Ishikawa (cell line): ENCODE measurements around the gene KHDRBS2.

Experiments
- CEBPB ChIP-seq: IDR thresholded peaks from 2 replicates; pipeline ENCODE4 v1.6.1; 2012
- CREB1 ChIP-seq: IDR thresholded peaks from 2 replicates; pipeline ENCODE4 v1.6.1; 2012; ENCODE audit warnings: low read depth
- FOXM1 ChIP-seq: IDR thresholded peaks from 2 replicates; pipeline ENCODE4 v1.6.1; 2012; ENCODE audit warnings: low read depth, borderline replicate concordance
- RAD21 ChIP-seq: IDR thresholded peaks from 2 replicates; pipeline ENCODE4 v1.6.1; 2012; ENCODE audit warnings: low read depth
- REST ChIP-seq: IDR thresholded peaks from 2 replicates; pipeline ENCODE4 v1.6.1; 2012; ENCODE audit warnings: low read depth, mild to moderate bottlenecking
- TAF1 ChIP-seq: IDR thresholded peaks from 2 replicates; pipeline ENCODE4 v1.6.1; 2012; ENCODE audit warnings: low read depth, mild to moderate bottlenecking
- YY1 ChIP-seq: IDR thresholded peaks from 2 replicates; pipeline ENCODE4 v1.6.1; 2012; ENCODE audit warnings: low read depth

GRCh38 chr6:61947311-61947947 lies 338.6 kb downstream of the KHDRBS2 start:
- TF ChIP-seq CEBPB, result no peak
- no peak for TF ChIP-seq REST
- no peak for TF ChIP-seq YY1
- no peak for TF ChIP-seq TAF1
- TF ChIP-seq CREB1, result no peak
- TF ChIP-seq FOXM1, result no peak
- TF ChIP-seq RAD21, result no peak
